GM19372 (cell line): Measurements from ENCODE around the gene ANKLE2.

ENCODE experiments used
- ATAC-seq: cut with Tn5 transposase; IDR thresholded peaks from one replicate; pipeline ENCODE4 v1.9.1; 2021; ENCODE audit warnings: mild to moderate bottlenecking, low read depth, moderate library complexity; ENCODE audit not compliant: unreplicated experiment

ANKLE2 gene

DNA sequence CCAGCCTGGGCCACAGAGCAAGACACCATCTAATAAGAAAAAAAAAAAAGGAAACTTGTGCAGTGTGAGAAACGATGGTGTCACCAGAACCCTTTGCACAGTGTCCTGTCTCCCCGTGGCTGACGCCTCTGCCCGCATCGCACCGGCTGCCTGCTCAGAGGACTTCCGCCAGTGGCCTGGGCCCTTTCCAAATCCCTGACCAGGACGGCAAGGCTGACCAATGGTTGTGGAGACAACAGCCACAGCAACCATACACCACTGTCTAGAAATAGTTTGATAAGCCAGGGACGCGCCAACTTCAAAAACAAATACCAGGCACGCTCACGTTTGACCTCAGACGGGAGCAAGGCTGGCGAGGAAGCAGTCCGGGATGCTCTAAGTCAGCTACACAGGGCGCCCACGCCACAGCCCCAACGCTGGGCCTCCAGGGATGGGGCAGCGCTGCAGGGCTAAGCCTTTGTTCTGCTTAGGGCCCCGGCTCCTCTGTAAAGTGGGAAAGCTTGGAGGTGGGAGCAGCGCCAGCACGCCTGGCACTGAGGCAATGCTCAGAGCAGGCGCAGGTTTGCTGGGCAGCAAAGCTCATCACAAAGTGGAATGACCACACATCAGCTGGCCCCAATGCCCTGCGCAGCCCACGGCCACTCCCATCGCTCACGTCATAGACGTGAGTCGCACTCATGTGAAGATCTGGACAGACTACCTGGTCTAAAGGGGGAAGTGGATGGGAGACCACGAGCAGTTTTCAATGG is 38.4 kb downstream of the ANKLE2 start:
- no peak for ATAC-seq

DNA sequence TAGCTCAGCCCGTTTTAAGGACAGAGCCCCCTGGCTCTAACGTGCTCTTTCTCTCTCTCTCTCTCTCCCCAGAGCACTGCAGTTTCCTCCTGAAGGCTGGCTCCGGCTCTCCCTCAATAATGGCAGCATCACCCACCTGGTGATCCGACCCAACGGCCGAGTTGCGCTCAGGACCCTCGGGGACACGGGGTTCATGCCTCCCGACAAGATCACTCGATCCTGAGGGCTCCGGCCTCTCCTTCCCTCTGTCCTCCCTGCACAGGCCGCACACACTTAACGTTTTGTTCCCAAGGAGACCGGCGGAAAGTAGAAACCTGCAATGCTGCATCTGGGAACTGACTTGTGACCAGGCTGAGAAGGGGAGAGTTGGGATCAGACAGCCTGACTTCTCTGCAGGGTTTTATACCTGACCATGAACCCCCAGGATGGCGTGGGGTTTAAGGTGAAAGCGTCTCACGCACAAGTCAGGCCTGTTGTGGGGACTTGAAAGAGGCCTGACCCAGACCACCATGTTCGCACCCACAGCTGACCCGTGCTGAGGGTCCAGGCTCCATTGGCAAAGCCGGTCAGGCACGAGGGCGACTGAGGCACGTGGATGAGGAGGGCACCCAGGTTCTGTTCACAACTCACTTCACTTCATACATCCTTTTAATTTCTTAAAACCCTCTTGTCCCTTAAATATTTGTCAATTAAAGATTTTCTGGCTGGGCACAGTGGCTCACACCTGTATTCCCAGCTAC is 40.9 kb downstream of the ANKLE2 start:
- ATAC-seq: no peak

DNA sequence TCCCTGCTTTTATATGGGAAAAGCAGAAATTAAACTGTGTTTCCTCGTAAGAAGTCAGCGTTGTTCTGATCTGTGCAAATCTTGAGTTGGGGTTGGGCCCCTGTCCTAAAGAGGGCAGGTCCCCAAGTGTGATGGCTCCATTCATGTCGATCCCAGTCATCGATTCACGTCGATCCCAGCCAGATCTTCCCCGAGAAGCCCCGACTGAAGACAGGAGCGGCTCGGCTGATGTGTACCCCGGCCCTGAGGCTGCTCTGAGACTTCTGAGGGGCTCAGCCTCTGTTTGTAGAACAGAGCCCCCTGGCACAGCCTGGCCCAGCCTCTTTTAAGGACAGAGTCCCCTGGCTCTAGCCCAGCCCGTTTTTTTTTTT is 41.7 kb downstream of the ANKLE2 start:
- ATAC-seq: no peak

DNA sequence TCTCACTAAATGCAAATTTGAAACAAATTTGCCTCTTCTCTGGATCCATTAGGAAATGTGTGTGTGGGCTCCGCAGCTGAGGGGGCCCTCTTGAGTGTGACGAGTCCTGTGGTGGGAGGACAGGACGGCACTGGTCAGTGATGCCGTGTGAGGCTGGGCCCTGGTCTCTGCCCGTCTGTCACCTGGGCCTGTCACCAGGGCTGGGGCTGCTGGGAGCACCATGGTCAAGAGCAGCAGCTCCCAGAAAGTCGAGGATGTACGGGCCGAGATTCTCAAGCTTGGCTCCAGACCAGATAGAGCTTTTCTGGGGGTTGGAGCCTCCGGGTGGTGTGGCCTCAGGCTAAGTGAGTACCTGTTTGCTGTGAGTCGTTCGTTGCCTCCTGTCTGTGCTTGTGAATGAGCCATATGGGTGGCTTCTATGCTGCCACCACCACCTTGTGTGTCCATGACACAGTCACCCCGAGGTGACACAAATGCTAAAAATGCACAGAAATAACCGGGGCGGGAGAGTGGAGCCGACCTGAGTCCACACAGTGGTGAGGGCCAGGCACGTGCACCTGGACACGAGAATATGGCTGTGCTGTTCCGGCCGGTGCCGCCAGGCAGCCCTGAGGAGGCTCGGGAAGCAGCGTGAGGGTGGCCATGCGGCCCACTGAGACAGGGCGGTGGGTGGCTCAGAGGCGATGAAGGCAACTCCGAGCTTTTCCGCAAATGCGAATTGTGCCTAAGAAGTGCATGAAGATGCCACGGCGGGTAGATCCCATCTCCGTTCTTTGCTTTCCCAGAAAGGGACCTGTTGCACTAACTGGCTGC is 42.3 kb downstream of the ANKLE2 start:
- no peak for ATAC-seq

DNA sequence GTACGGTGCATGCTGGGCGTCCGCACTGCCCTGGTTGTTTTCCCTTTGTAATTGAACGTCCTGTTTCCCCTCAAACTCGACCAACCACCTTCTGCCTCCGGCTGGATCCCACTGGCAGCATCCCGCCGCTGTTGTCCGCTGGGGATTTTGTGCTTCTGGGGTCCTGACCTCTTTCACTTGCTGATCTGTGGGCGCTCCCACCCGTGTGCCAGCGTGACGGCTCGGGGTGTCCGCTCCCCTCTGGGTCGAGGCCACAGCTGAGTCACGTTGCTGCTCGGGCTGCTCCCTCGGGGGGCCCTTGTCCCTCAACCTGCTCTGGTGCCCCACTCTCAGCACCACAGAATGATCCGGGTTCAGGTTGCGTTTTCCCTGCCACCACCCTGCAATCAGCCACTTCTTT is 43.0 kb downstream of the ANKLE2 start:
- no peak for ATAC-seq

- no peak for ATAC-seq
Observed at GRCh38 chr12:132717531-132718387, 43.9 kb downstream of the ANKLE2 start.

- ATAC-seq: no peak
Observed at GRCh38 chr12:132717011-132717410, 44.6 kb downstream of the ANKLE2 start.

DNA sequence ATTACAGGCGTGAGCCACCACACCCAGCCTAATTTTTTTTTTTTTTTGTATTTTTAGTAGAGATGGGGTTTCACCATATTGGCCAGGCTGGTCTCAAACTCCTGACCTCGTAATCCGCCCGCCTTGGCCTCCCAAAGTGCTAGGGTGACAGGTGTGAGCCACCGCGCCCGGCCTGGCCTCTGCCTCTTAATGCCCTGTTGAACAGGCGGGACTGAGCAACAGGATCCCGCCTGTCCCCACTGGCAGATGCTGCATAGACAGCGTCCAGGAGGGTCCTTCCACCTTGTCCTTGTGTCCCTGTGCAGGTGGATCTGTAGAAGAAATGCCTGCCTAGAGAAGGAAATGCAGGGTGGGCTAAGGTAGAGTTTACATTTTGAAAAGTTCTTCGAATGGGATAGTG is 45.3 kb downstream of the ANKLE2 start:
- no peak for ATAC-seq

GRCh38 chr12:132715874-132716273 is 45.8 kb downstream of the ANKLE2 start:
- ATAC-seq: no peak

- no peak for ATAC-seq
Observed at GRCh38 chr12:132713123-132713522, 48.5 kb downstream of the ANKLE2 start.

DNA sequence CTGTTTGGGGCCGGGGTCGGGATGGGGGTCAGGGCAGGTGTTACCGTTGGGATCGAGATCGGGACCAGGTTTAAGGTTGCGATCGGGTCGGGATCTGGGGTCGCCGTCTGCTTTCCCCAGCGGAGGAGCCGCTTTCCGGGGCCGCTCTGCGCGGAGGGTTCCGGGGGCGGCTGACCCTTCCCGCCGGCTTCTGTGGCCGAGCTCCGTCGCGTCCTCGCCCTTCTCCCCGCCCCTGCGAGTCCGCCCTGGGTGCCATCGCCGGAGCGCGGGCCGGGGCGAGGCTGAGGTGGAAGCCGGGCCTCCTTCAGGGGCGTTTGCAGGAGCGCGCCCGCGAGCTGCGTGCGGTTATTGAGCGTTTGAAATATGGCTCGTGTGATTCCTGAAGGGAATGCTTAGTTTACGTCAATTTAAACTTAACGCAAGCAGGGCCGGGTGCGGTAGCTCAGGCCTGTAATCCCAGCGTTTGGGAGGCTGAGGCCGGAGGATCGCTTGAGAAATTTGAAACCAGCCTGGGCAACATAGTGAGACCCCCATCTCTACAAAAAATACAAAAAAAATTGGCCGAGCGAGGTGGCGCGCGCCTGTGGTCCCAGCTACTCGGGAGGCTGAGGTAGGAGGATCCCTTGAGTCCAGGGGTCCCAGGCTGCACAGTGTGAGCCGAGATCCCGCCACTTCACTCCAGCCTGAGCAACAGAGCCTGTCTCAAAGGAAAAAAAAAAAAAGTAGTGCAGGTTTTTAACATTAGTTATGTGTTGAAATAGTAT is 50.4 kb downstream of the ANKLE2 start:
- peak; percentile 23 for ATAC-seq

- ATAC-seq: peak; percentile 83
Observed at GRCh38 chr12:132710405-132711079, 51.1 kb downstream of the ANKLE2 start, which contains the start of gene PGAM5. Gene PGAM5, plus strand, starts transcription at chr12:132710842. Its CDS starts 35 bp downstream, at chr12:132710877.

GRCh38 chr12:132710043-132710404 is 51.6 kb downstream of the ANKLE2 start:
- peak; percentile 29 for ATAC-seq

- no peak for ATAC-seq
Observed at GRCh38 chr12:132708150-132708549, 53.5 kb downstream of the ANKLE2 start.

DNA sequence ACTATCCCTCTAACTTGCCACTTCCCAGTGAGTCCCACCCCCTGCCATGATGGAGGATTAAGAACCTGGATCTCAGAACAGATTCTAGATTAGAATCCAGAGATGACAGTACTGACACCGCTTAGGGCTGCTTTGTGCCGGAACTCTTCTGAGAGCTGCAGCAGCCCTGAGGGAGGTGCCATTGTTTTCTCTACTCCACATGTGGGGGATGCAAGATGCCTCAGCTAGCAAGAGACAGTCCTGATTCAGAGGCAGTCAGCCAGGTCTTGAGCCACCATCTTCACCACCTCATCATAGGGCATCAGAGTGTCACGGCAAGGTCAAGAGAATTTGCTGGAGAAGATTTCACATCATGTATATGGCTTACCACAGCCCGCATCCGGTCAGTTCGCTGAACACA is 54.4 kb downstream of the ANKLE2 start:
- no peak for ATAC-seq

GRCh38 chr12:132703641-132704040 is 58.0 kb downstream of the ANKLE2 start:
- ATAC-seq: no peak

DNA sequence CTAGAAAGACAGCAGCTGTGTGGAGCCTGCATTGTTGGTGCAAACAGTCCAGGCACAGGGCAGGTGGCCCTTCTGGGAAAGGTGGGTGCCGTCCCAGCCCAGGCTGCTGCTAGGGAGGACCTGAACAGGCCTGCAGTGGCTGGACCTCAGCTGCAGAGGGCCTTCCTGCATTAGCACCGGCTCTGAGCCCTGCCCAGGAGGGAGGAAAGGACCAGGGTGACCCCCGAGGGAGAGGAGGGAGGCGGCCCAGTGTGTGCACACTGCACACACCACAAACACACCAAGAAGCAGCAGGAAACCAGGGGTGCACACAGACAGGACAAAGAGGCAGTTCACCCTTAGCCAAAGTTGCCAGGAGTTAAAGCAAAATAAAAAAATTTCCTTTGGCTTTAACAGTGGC is 59.0 kb downstream of the ANKLE2 start:
- no peak for ATAC-seq

DNA sequence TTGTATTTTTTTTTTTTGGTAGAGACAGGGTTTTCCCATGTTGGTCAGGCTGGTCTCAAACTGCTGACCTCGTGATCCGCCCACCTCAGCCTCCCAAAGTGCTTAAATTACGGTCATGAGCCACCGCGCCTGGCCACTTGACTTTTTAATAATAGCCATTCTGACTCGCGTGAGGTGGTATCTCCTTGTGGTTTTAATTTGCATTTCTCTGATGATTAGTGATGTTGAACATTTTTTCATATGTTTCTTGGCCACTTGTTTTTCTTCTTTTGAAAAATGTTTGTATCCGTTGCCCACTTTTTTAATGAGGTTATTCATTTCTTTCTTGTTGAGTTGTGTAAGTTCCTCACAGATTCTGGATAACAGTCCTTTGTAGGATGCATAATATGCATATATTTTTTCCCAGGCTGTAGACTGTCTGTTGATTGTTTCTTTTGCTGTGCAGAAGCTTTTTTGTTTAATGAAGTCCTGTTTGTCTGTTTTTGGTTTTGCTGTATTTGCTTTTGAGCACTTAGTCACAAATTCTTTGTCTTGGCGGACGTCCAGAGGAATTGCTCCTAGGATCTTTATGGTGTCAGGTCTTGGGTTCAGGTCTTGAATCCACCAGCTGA is 61.3 kb downstream of the ANKLE2 start:
- ATAC-seq: no peak

DNA sequence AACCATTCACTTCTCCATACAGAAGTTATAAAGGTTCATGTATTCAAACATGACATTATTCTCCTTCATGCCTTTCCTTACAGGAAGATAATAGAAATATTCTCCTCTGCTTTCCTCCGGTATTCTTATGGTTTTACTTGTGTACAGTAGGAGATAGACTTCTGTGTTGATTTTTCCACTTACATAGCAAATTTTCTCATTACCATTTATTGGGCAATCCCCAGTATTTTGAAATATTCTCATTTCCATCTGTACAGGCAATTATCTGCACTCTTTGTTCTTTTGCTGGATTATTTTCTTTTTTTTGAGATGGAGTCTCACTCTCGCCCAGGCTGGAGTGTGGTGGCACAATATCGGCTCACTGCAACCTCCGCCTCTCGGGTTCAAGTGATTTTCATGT is 63.3 kb downstream of the ANKLE2 start:
- ATAC-seq: no peak
